WTC11 (cell line): ENCODE measurements around the gene TBC1D22A. TPM values are rescaled to one million over a fixed set of nuclear protein-coding genes. Genes with fewer than 3 reads are reported as not detected.

Source experiments
- ATAC-seq: fragments of 200-7000 bp; cut with Tn5 transposase; 2 replicates; pipeline ENCODE4 v1.10.0; 2021; ENCODE audit warnings: mild to moderate bottlenecking, moderate library complexity
- CTCF ChIA-PET: fragments of 300-600 bp; sonication (Branson Sonifier 250); formaldehyde crosslinking; loops from one replicate; lab custom pipeline; 2021; ENCODE audit warnings: antibody characterized with exemption; lab: Charles Lee
- POLR2A ChIA-PET: fragments of 350-600 bp; sonication (Branson Sonifier 250); formaldehyde crosslinking; loops from one replicate; lab custom pipeline; 2021; ENCODE audit warnings: antibody characterized with exemption; lab: Charles Lee
- DNase-seq: peaks from one replicate; pipeline ENCODE4 v3.0.0; 2021; ENCODE audit warnings: low spot score
- H3K27ac Mint-ChIP-seq: 2 replicates; pipeline ENCODE4 v1.8.0; 2021; ENCODE audit warnings: mixed read lengths
- H3K27me3 Mint-ChIP-seq: 2 replicates; pipeline ENCODE4 v1.8.0; 2021; ENCODE audit warnings: low read depth, mild to moderate bottlenecking, moderate library complexity, mixed read lengths
- H3K36me3 Mint-ChIP-seq: 2 replicates; pipeline ENCODE4 v1.8.0; 2021; ENCODE audit warnings: mixed read lengths
- H3K4me1 Mint-ChIP-seq: 2 replicates; pipeline ENCODE4 v1.8.0; 2022; ENCODE audit warnings: mixed read lengths
- H3K4me3 Mint-ChIP-seq: 2 replicates; pipeline ENCODE4 v1.8.0; 2021; ENCODE audit warnings: mild to moderate bottlenecking, moderate library complexity, mixed read lengths
- H3K9me3 Mint-ChIP-seq: 2 replicates; pipeline ENCODE4 v1.8.0; 2021; ENCODE audit warnings: mixed read lengths
- FOXP1 ChIP-seq: sonication (generic); formaldehyde crosslinking; IDR thresholded peaks from 2 replicates; pipeline ENCODE4 v1.8.0; 2022; ENCODE audit warnings: missing genetic modification reagents, mild to moderate bottlenecking, moderate library complexity, borderline replicate concordance
- NR1H2 ChIP-seq: sonication (generic); formaldehyde crosslinking; IDR thresholded peaks from 2 replicates; pipeline ENCODE4 v1.9.0; 2021; ENCODE audit warnings: mild to moderate bottlenecking, moderate library complexity, missing genetic modification reagents
- PRRX2 ChIP-seq: fragments of 250-450 bp; sonication (Bioruptor Pico); IDR thresholded peaks from 2 replicates; pipeline ENCODE4 v1.8.0; 2021; ENCODE audit warnings: mild to moderate bottlenecking
- SMAD3 ChIP-seq: sonication (generic); formaldehyde crosslinking; IDR thresholded peaks from 2 replicates; pipeline ENCODE4 v1.8.0; 2022; ENCODE audit warnings: missing genetic modification reagents, mild to moderate bottlenecking, borderline replicate concordance
- SOX15 ChIP-seq: fragments of 250-450 bp; sonication (Bioruptor Pico); IDR thresholded peaks from 2 replicates; pipeline ENCODE4 v1.9.0; 2021; ENCODE audit warnings: mild to moderate bottlenecking
- SP1 ChIP-seq: sonication (generic); formaldehyde crosslinking; conservative IDR thresholded peaks from 2 replicates; pipeline ENCODE4 v1.8.1; 2022; ENCODE audit warnings: missing genetic modification reagents
- total RNA-seq: library from RNA; stranded (reverse); gene quantifications from 3 replicates; pipeline ENCODE4 v1.2.3, GENCODE V29; 2021
- TF ChIP-seq, protein P1 (sequence below): fragments of 250-450 bp; sonication (Bioruptor Pico); IDR thresholded peaks from 2 replicates; pipeline ENCODE4 v1.9.0; 2021; ENCODE audit warnings: mild to moderate bottlenecking
- TF ChIP-seq, protein P2 (sequence below): sonication (generic); formaldehyde crosslinking; IDR thresholded peaks from 2 replicates; pipeline ENCODE4 v1.8.0; 2023; ENCODE audit warnings: mild to moderate bottlenecking, missing genetic modification reagents
- TF ChIP-seq, protein P3 (sequence below): sonication (generic); formaldehyde crosslinking; IDR thresholded peaks from 2 replicates; pipeline ENCODE4 v1.8.1; 2023; ENCODE audit warnings: mild to moderate bottlenecking, missing genetic modification reagents, borderline replicate concordance
- TF ChIP-seq, protein P4 (sequence below): fragments of 250-450 bp; sonication (Bioruptor Pico); IDR thresholded peaks from 2 replicates; pipeline ENCODE4 v1.9.0; 2021; ENCODE audit warnings: moderate library complexity, mild to moderate bottlenecking, inconsistent platforms, borderline replicate concordance
- TF ChIP-seq, protein P5 (sequence below): sonication (generic); formaldehyde crosslinking; IDR thresholded peaks from 2 replicates; pipeline ENCODE4 v1.8.0; 2023; ENCODE audit warnings: missing genetic modification reagents

TBC1D22A gene
- total RNA-seq, 1 experiment from 2014 or later = 18.1 TPM

DNA sequence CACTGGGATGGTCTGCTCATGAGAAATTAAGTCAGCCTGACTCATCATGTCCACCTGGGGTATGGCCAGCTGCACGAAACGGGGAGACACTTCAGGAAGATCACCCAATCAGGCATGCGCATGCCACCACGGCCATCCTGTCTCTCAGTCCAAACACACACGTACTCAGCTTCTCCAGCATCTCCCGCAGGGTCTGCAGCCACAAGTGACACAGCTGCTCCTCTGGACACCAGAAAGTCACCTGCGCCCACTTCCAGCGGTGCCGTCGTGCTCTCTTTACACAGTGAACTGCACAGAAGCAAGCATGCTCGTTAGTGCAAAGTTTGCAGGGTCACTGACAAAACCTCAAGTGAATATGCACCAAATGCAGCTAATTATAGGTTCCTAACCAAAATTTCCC lies 42.5 kb upstream of the TBC1D22A start:
- ATAC-seq = no peak
- no peak for DNase-seq
- no peaks in the 10 kb centered on the region for H3K27me3 Mint-ChIP-seq
- no peak overlapping the region for H3K4me3 Mint-ChIP-seq
- TF ChIP-seq, protein P1, sequence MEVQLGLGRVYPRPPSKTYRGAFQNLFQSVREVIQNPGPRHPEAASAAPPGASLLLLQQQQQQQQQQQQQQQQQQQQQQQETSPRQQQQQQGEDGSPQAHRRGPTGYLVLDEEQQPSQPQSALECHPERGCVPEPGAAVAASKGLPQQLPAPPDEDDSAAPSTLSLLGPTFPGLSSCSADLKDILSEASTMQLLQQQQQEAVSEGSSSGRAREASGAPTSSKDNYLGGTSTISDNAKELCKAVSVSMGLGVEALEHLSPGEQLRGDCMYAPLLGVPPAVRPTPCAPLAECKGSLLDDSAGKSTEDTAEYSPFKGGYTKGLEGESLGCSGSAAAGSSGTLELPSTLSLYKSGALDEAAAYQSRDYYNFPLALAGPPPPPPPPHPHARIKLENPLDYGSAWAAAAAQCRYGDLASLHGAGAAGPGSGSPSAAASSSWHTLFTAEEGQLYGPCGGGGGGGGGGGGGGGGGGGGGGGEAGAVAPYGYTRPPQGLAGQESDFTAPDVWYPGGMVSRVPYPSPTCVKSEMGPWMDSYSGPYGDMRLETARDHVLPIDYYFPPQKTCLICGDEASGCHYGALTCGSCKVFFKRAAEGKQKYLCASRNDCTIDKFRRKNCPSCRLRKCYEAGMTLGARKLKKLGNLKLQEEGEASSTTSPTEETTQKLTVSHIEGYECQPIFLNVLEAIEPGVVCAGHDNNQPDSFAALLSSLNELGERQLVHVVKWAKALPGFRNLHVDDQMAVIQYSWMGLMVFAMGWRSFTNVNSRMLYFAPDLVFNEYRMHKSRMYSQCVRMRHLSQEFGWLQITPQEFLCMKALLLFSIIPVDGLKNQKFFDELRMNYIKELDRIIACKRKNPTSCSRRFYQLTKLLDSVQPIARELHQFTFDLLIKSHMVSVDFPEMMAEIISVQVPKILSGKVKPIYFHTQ (CRISPR knock-in tag) = no peak
- ChIA-PET POLR2A (no interaction called here), CTCF (interaction anchor here (1.1 kb wide), 1 partner anchor 84 kb away, joined by 3 read pairs; no protein-coding TSS in a partner anchor)
- peaks cover 39% of the 10 kb centered on the region for H3K36me3 Mint-ChIP-seq
- H3K9me3 Mint-ChIP-seq = no peaks in the 10 kb centered on the region
- H3K4me1 Mint-ChIP-seq = no peaks in the 10 kb centered on the region
- no peak overlapping the region for H3K27ac Mint-ChIP-seq

DNA sequence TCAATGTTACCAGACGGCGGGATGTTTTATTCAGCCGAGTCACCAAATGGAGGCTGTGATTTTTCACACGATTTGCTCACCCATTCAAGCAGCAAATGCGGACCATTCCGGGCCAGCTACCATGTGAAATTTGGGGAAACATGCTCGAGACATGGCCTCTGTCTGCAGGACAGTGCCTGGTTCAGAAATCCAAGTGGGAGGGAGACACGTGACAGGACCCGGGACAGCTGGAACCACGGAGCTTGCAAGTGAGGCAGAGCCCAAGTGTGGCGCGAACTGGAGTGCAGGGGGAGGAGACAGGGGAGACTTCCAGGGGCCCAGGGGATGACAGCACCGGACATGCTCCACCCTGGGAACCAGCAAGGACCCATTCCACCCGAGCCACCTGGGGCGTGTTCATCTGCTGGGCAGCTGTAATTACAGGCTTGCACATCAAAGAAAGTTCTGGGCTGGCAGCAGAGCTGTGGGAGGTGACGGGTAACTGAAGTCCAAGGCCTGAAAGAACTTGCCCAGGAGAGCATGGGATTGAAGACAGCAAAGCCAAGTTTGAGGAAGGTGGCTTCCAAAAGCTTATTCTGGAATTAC lies 40.9 kb upstream of the TBC1D22A start:
- ATAC-seq = no peak
- H3K4me3 Mint-ChIP-seq = no peak overlapping the region

DNA sequence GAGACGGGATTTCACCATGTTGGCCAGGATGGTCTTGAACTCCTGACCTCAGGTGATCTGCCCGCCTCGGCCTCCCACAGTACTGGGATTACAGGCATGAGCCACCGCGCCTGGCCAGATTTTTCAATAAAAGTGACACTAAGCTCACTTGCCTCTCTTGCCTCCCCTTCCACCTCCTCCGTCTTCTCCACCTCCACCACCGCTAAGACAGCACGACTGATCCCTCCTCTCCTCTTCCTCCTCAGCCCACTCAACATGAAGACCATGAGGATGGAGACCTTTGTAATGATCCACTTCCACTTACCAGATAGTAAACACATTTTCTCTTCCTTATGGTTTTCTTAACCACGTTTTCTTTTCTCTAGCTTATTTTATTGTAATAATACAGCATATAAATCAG lies 38.6 kb upstream of the TBC1D22A start:
- H3K4me1 Mint-ChIP-seq = 0 out of 2 replicates have a peak, but pooled peaks cover 6% of the 10 kb centered on the region
- POLR2A ChIA-PET = interaction anchor here (0.6 kb wide), 1 partner anchor 39 kb away, joined by 3 read pairs; the partner anchor contains the start of gene TBC1D22A
- CTCF ChIA-PET = no interaction called here
- DNase-seq = no peak
- H3K27ac Mint-ChIP-seq = no peak overlapping the region
- no peak for ATAC-seq
- H3K27me3 Mint-ChIP-seq = no peaks in the 10 kb centered on the region
- peaks cover 22% of the 10 kb centered on the region for H3K36me3 Mint-ChIP-seq
- no peak overlapping the region for H3K4me3 Mint-ChIP-seq
- no peaks in the 10 kb centered on the region for H3K9me3 Mint-ChIP-seq
- TF ChIP-seq, protein P1 (CRISPR knock-in tag) = no peak
- no peak for TF ChIP-seq PRRX2 (CRISPR knock-in tag)
- TF ChIP-seq, protein P2, sequence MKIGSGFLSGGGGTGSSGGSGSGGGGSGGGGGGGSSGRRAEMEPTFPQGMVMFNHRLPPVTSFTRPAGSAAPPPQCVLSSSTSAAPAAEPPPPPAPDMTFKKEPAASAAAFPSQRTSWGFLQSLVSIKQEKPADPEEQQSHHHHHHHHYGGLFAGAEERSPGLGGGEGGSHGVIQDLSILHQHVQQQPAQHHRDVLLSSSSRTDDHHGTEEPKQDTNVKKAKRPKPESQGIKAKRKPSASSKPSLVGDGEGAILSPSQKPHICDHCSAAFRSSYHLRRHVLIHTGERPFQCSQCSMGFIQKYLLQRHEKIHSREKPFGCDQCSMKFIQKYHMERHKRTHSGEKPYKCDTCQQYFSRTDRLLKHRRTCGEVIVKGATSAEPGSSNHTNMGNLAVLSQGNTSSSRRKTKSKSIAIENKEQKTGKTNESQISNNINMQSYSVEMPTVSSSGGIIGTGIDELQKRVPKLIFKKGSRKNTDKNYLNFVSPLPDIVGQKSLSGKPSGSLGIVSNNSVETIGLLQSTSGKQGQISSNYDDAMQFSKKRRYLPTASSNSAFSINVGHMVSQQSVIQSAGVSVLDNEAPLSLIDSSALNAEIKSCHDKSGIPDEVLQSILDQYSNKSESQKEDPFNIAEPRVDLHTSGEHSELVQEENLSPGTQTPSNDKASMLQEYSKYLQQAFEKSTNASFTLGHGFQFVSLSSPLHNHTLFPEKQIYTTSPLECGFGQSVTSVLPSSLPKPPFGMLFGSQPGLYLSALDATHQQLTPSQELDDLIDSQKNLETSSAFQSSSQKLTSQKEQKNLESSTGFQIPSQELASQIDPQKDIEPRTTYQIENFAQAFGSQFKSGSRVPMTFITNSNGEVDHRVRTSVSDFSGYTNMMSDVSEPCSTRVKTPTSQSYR (CRISPR knock-in tag) = no peak
- no peak for TF ChIP-seq SOX15 (CRISPR knock-in tag)
- TF ChIP-seq SMAD3 = no peak

More for the DNA sequence above, 40.9 kb upstream of the TBC1D22A start:
- Mint-ChIP-seq H3K9me3 (no peaks in the 10 kb centered on the region), H3K27me3 (no peaks in the 10 kb centered on the region), H3K27ac (no peak overlapping the region), H3K36me3 (peaks cover 39% of the 10 kb centered on the region), H3K4me1 (0 out of 2 replicates have a peak, but pooled peaks cover 3% of the 10 kb centered on the region)
- POLR2A ChIA-PET = no interaction called here
- DNase-seq = no peak
- TF ChIP-seq, protein P3, sequence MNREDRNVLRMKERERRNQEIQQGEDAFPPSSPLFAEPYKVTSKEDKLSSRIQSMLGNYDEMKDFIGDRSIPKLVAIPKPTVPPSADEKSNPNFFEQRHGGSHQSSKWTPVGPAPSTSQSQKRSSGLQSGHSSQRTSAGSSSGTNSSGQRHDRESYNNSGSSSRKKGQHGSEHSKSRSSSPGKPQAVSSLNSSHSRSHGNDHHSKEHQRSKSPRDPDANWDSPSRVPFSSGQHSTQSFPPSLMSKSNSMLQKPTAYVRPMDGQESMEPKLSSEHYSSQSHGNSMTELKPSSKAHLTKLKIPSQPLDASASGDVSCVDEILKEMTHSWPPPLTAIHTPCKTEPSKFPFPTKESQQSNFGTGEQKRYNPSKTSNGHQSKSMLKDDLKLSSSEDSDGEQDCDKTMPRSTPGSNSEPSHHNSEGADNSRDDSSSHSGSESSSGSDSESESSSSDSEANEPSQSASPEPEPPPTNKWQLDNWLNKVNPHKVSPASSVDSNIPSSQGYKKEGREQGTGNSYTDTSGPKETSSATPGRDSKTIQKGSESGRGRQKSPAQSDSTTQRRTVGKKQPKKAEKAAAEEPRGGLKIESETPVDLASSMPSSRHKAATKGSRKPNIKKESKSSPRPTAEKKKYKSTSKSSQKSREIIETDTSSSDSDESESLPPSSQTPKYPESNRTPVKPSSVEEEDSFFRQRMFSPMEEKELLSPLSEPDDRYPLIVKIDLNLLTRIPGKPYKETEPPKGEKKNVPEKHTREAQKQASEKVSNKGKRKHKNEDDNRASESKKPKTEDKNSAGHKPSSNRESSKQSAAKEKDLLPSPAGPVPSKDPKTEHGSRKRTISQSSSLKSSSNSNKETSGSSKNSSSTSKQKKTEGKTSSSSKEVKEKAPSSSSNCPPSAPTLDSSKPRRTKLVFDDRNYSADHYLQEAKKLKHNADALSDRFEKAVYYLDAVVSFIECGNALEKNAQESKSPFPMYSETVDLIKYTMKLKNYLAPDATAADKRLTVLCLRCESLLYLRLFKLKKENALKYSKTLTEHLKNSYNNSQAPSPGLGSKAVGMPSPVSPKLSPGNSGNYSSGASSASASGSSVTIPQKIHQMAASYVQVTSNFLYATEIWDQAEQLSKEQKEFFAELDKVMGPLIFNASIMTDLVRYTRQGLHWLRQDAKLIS (CRISPR knock-in tag) = no peak
- TF ChIP-seq, protein P4, sequence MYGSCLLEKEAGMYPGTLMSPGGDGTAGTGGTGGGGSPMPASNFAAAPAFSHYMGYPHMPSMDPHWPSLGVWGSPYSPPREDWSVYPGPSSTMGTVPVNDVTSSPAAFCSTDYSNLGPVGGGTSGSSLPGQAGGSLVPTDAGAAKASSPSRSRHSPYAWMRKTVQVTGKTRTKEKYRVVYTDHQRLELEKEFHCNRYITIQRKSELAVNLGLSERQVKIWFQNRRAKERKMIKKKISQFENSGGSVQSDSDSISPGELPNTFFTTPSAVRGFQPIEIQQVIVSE (CRISPR knock-in tag) = no peak
- TF ChIP-seq FOXP1 = no peak
- no peak for TF ChIP-seq SP1
- TF ChIP-seq, protein P5, sequence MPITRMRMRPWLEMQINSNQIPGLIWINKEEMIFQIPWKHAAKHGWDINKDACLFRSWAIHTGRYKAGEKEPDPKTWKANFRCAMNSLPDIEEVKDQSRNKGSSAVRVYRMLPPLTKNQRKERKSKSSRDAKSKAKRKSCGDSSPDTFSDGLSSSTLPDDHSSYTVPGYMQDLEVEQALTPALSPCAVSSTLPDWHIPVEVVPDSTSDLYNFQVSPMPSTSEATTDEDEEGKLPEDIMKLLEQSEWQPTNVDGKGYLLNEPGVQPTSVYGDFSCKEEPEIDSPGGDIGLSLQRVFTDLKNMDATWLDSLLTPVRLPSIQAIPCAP (CRISPR knock-in tag) = no peak
- no peak for TF ChIP-seq SOX15 (CRISPR knock-in tag)
- TF ChIP-seq NR1H2 (CRISPR knock-in tag) = no peak
- CTCF ChIA-PET = interaction anchor here (0.6 to 1.7 kb wide), 3 partner anchors 11 to 158 kb away, joined by 3 to 8 read pairs (median 3); no protein-coding TSS in a partner anchor
